ENCODE data around the gene ACTR8. TPM values are rescaled to one million over a fixed set of nuclear protein-coding genes. Genes with fewer than 3 reads are reported as not detected.

The ACTR8 gene
- total and polyA plus RNA-seq, 2 of the 13 experiments (the other 11 are each of a cell fraction or from before 2014, with no cell fraction given): 15.5 to 29.0 TPM

- WGBS (ENCODE audit: low lambda C conversion rate): 95% methylated on average over 11 of the region's 11 CpGs
- H3K36me3 ChIP-seq (replicated peaks in 1 of 2; ENCODE audit: control insufficient read depth in 1 of 2, insufficient read depth in 2 of 2, low read length in 2 of 2): peaks cover 6 to 37% of the 10 kb centered on the region in 2 experiments
These were observed 2.7 kb upstream of the ACTR8 start for GRCh38 chr3:53884623-53885022.

GRCh38 chr3:53883008-53883407, 1.1 kb upstream of the ACTR8 start:
- no peak overlapping the region for H3K4me3 ChIP-seq (replicated peaks in 1 of 3; ENCODE audit: insufficient read depth in 1 of 3, low read depth in 2 of 3, low read length in 3 of 3)
- TF ChIP-seq POLR2AphosphoS2 (IDR thresholded peaks at IDR 0.05; ENCODE audit: low read depth, low read length) (0 out of 2 replicates have a peak, but pooled peaks have one; percentile 53), ZNF180 (CRISPR knock-in tag; IDR thresholded peaks at IDR 0.05; ENCODE audit: borderline replicate concordance, low read depth) (no peak)
- POLR2A ChIA-PET: interaction anchor here (1.3 kb wide), 1 partner anchor 9 kb away, joined by 4 read pairs; the partner anchor contains the start of gene SELENOK
- H2AFZ ChIP-seq (ENCODE audit: low read length): no peak overlapping the region
- in situ Hi-C loops (cut with HindIII; ENCODE audit: extremely low pct_ligation_motif_present, low pct_unique_long_range_greater_than_20kb): loop anchor here (5.0 kb wide), 1 partner anchor 36 kb away; the partner anchor contains the start of genes CHDH and IL17RB
- ATAC-seq: no peak
- peaks cover 17% of the 10 kb centered on the region for H3K4me1 ChIP-seq (ENCODE audit: insufficient read depth, low read length)
- no peaks in the 10 kb centered on the region; the same call in 1 of the 2 replicates for H4K20me1 ChIP-seq (ENCODE audit: insufficient read depth, low read length)
- no peak for DNase-seq (ENCODE audit: low spot score)
- H3K79me2 ChIP-seq (ENCODE audit: insufficient read depth, low read length): peaks cover 22% of the 10 kb centered on the region
- CTCF ChIA-PET (ENCODE audit: low intra/inter-chr PET ratio, low total read pairs): no interaction called here
- intact Hi-C loops (cut with micrococcal nuclease; ENCODE audit: unreplicated experiment): no loop called here
- no peak overlapping the region for H3K27ac ChIP-seq (ENCODE audit: extremely low read length, insufficient read depth, low read length)
- WGBS (ENCODE audit: low lambda C conversion rate): 97% methylated on average over 4 of the region's 4 CpGs
- H3K9me3 ChIP-seq (ENCODE audit: low read length): no peaks in the 10 kb centered on the region
- no peak for FAIRE-seq
- no peaks in the 10 kb centered on the region; a peak in 1 of 5 replicates for H3K27me3 ChIP-seq (ENCODE audit: control insufficient read depth in 1 of 2, insufficient read depth in 2 of 2, low read length in 2 of 2)
- no TSS peak for BruUV-seq (replicated peaks)
- H3K36me3 ChIP-seq (replicated peaks in 1 of 2; ENCODE audit: control insufficient read depth in 1 of 2, insufficient read depth in 2 of 2, low read length in 2 of 2): peaks cover 8 to 46% of the 10 kb centered on the region in 2 experiments
- H3K4me2 ChIP-seq (ENCODE audit: low read depth, low read length): no peak overlapping the region
- H3K9ac ChIP-seq (ENCODE audit: insufficient read depth, low read depth, low read length): no peak overlapping the region

More at GRCh38 chr3:53884623-53885022, 2.7 kb upstream of the ACTR8 start:
- Histone ChIP-seq H3K27me3 (ENCODE audit: control insufficient read depth in 1 of 2, insufficient read depth in 2 of 2, low read length in 2 of 2) (no peaks in the 10 kb centered on the region; a peak in 1 of 5 replicates), H3K4me3 (replicated peaks in 1 of 3; ENCODE audit: insufficient read depth in 1 of 3, low read depth in 2 of 3, low read length in 3 of 3) (no peak overlapping the region), H4K20me1 (ENCODE audit: insufficient read depth, low read length) (no peaks in the 10 kb centered on the region; the same call in 1 of the 2 replicates), H3K4me1 (ENCODE audit: insufficient read depth, low read length) (peaks cover 20% of the 10 kb centered on the region), H3K9ac (ENCODE audit: insufficient read depth, low read depth, low read length) (no peak overlapping the region), H3K4me2 (ENCODE audit: low read depth, low read length) (no peak overlapping the region), H3K9me3 (ENCODE audit: low read length) (no peaks in the 10 kb centered on the region), H3K79me2 (ENCODE audit: insufficient read depth, low read length) (peaks cover 35% of the 10 kb centered on the region), H2AFZ (ENCODE audit: low read length) (no peak overlapping the region), H3K27ac (ENCODE audit: extremely low read length, insufficient read depth, low read length) (no peak overlapping the region)
- DNase-seq (ENCODE audit: low spot score) (no peak), FAIRE-seq (no peak), ATAC-seq (no peak)
- intact Hi-C loops (cut with micrococcal nuclease; ENCODE audit: unreplicated experiment) (no loop called here), in situ Hi-C loops (cut with HindIII; ENCODE audit: extremely low pct_ligation_motif_present, low pct_unique_long_range_greater_than_20kb) (loop anchor here (5.0 kb wide), 1 partner anchor 37 kb away; the partner anchor contains the start of genes CHDH and IL17RB)
- ChIA-PET POLR2A (no interaction called here), CTCF (ENCODE audit: low intra/inter-chr PET ratio, low total read pairs) (no interaction called here)
- no TSS peak for BruUV-seq (replicated peaks)
- TF ChIP-seq ZNF879 (CRISPR knock-in tag; IDR thresholded peaks at IDR 0.05) (no peak), ZNF674 (CRISPR knock-in tag; IDR thresholded peaks at IDR 0.05; ENCODE audit: low read depth) (no peak), ZNF280B (CRISPR knock-in tag; IDR thresholded peaks at IDR 0.05; ENCODE audit: borderline replicate concordance) (no peak), NFKB2 (CRISPR knock-in tag; IDR thresholded peaks at IDR 0.05; ENCODE audit: borderline replicate concordance) (no peak), SIX4 (CRISPR knock-in tag; IDR thresholded peaks at IDR 0.05) (no peak), GABPB1 (CRISPR knock-in tag; IDR thresholded peaks at IDR 0.05) (no peak), BHLHE40 (IDR thresholded peaks at IDR 0.05; ENCODE audit: low read length) (no peak), RNF2 (conservative IDR thresholded peaks at IDR 0.05; ENCODE audit: low read depth) (no peak), ZNF496 (CRISPR knock-in tag; IDR thresholded peaks at IDR 0.05; ENCODE audit: insufficient replicate concordance) (no peak)

Data from HepG2 (cell line).